Measurements from ENCODE around the gene NBPF9. TPM values are rescaled to one million over a fixed set of nuclear protein-coding genes. Genes with fewer than 3 reads are reported as not detected.
"Not testable (repeated sequence)": the region's sequence is repeated elsewhere in the genome, so short reads cannot be mapped to it uniquely, and the experiment has no call there.

The NBPF9 gene
- total RNA-seq, 1 donor from 2014 or later = 44.2 TPM

GRCh38 chr1:149075505-149076127 is 27.7 kb downstream of the NBPF9 start:
- H3K9me3 Mint-ChIP-seq; H3K4me1 Mint-ChIP-seq; DNase-seq (ENCODE audit: low read depth, low spot score); H3K4me3 Mint-ChIP-seq; H3K27ac Mint-ChIP-seq (ENCODE audit: unreplicated experiment); H3K27me3 Mint-ChIP-seq (ENCODE audit: low read depth); H3K36me3 Mint-ChIP-seq (ENCODE audit: low read depth): not testable (repeated sequence)
- TF ChIP-seq CTCF (conservative IDR thresholded peaks at IDR 0.05) = peak; percentile 29

- H3K4me1 Mint-ChIP-seq; H3K4me3 Mint-ChIP-seq; H3K36me3 Mint-ChIP-seq (ENCODE audit: low read depth); H3K27me3 Mint-ChIP-seq (ENCODE audit: low read depth); DNase-seq (ENCODE audit: low read depth, low spot score); H3K9me3 Mint-ChIP-seq; H3K27ac Mint-ChIP-seq (ENCODE audit: unreplicated experiment): not testable (repeated sequence)
These were observed 38.7 kb downstream of the NBPF9 start for GRCh38 chr1:149064611-149065010.

GRCh38 chr1:149043056-149043455 is 60.3 kb downstream of the NBPF9 start:
- H3K36me3 Mint-ChIP-seq (ENCODE audit: low read depth); H3K27ac Mint-ChIP-seq (ENCODE audit: unreplicated experiment); H3K4me1 Mint-ChIP-seq; H3K4me3 Mint-ChIP-seq; DNase-seq (ENCODE audit: low read depth, low spot score); H3K27me3 Mint-ChIP-seq (ENCODE audit: low read depth); H3K9me3 Mint-ChIP-seq: not testable (repeated sequence)

- not testable (repeated sequence) for H3K4me3 Mint-ChIP-seq; H3K27me3 Mint-ChIP-seq (ENCODE audit: low read depth); DNase-seq (ENCODE audit: low read depth, low spot score); H3K27ac Mint-ChIP-seq (ENCODE audit: unreplicated experiment); H3K9me3 Mint-ChIP-seq; H3K36me3 Mint-ChIP-seq (ENCODE audit: low read depth); H3K4me1 Mint-ChIP-seq
These were observed 69.4 kb downstream of the NBPF9 start for GRCh38 chr1:149033916-149034315.

- DNase-seq (ENCODE audit: low read depth, low spot score); H3K4me1 Mint-ChIP-seq; H3K27ac Mint-ChIP-seq (ENCODE audit: unreplicated experiment); H3K36me3 Mint-ChIP-seq (ENCODE audit: low read depth); H3K27me3 Mint-ChIP-seq (ENCODE audit: low read depth); H3K4me3 Mint-ChIP-seq; H3K9me3 Mint-ChIP-seq: not testable (repeated sequence)
These were observed 79.0 kb downstream of the NBPF9 start for GRCh38 chr1:149024327-149024726.

- DNase-seq (ENCODE audit: low read depth, low spot score); H3K27me3 Mint-ChIP-seq (ENCODE audit: low read depth); H3K27ac Mint-ChIP-seq (ENCODE audit: unreplicated experiment); H3K4me1 Mint-ChIP-seq; H3K9me3 Mint-ChIP-seq; H3K4me3 Mint-ChIP-seq; H3K36me3 Mint-ChIP-seq (ENCODE audit: low read depth): not testable (repeated sequence)
These were observed 84.8 kb downstream of the NBPF9 start for GRCh38 chr1:149018577-149018976.

GRCh38 chr1:149016626-149017025 is 86.7 kb downstream of the NBPF9 start:
- not testable (repeated sequence) for H3K9me3 Mint-ChIP-seq; H3K4me3 Mint-ChIP-seq; DNase-seq (ENCODE audit: low read depth, low spot score); H3K27ac Mint-ChIP-seq (ENCODE audit: unreplicated experiment); H3K36me3 Mint-ChIP-seq (ENCODE audit: low read depth); H3K4me1 Mint-ChIP-seq; H3K27me3 Mint-ChIP-seq (ENCODE audit: low read depth)

- not testable (repeated sequence) for H3K4me3 Mint-ChIP-seq; H3K27me3 Mint-ChIP-seq (ENCODE audit: low read depth); DNase-seq (ENCODE audit: low read depth, low spot score); H3K36me3 Mint-ChIP-seq (ENCODE audit: low read depth); H3K9me3 Mint-ChIP-seq; H3K27ac Mint-ChIP-seq (ENCODE audit: unreplicated experiment); H3K4me1 Mint-ChIP-seq
These were observed 87.8 kb downstream of the NBPF9 start for GRCh38 chr1:149015522-149015921.

GRCh38 chr1:149013513-149013912 is 89.8 kb downstream of the NBPF9 start:
- H3K27me3 Mint-ChIP-seq (ENCODE audit: low read depth); H3K27ac Mint-ChIP-seq (ENCODE audit: unreplicated experiment); H3K9me3 Mint-ChIP-seq; H3K36me3 Mint-ChIP-seq (ENCODE audit: low read depth); H3K4me3 Mint-ChIP-seq; H3K4me1 Mint-ChIP-seq; DNase-seq (ENCODE audit: low read depth, low spot score): not testable (repeated sequence)

- H3K27ac Mint-ChIP-seq (ENCODE audit: unreplicated experiment); H3K9me3 Mint-ChIP-seq; H3K4me1 Mint-ChIP-seq; H3K36me3 Mint-ChIP-seq (ENCODE audit: low read depth); H3K4me3 Mint-ChIP-seq; DNase-seq (ENCODE audit: low read depth, low spot score); H3K27me3 Mint-ChIP-seq (ENCODE audit: low read depth): not testable (repeated sequence)
These were observed 90.8 kb downstream of the NBPF9 start for GRCh38 chr1:149012599-149012998.

- DNase-seq (ENCODE audit: low read depth, low spot score); H3K27me3 Mint-ChIP-seq (ENCODE audit: low read depth); H3K27ac Mint-ChIP-seq (ENCODE audit: unreplicated experiment); H3K36me3 Mint-ChIP-seq (ENCODE audit: low read depth); H3K9me3 Mint-ChIP-seq; H3K4me1 Mint-ChIP-seq; H3K4me3 Mint-ChIP-seq: not testable (repeated sequence)
These were observed 93.6 kb downstream of the NBPF9 start for GRCh38 chr1:149009761-149010160.

GRCh38 chr1:149008769-149009168 is 94.6 kb downstream of the NBPF9 start:
- not testable (repeated sequence) for H3K27ac Mint-ChIP-seq (ENCODE audit: unreplicated experiment); DNase-seq (ENCODE audit: low read depth, low spot score); H3K9me3 Mint-ChIP-seq; H3K4me1 Mint-ChIP-seq; H3K27me3 Mint-ChIP-seq (ENCODE audit: low read depth); H3K4me3 Mint-ChIP-seq; H3K36me3 Mint-ChIP-seq (ENCODE audit: low read depth)

- not testable (repeated sequence) for H3K36me3 Mint-ChIP-seq (ENCODE audit: low read depth); H3K4me1 Mint-ChIP-seq; H3K4me3 Mint-ChIP-seq; H3K9me3 Mint-ChIP-seq; DNase-seq (ENCODE audit: low read depth, low spot score); H3K27me3 Mint-ChIP-seq (ENCODE audit: low read depth); H3K27ac Mint-ChIP-seq (ENCODE audit: unreplicated experiment)
These were observed 95.0 kb downstream of the NBPF9 start for GRCh38 chr1:149008326-149008725.

Measured in neural crest cell (in vitro differentiated cells).